H1 (cell line): ENCODE data around the gene CNGB1. TPM values are rescaled to one million over a fixed set of nuclear protein-coding genes. Genes with fewer than 3 reads are reported as not detected.

ENCODE experiments used
- ATF3 ChIP-seq: IDR thresholded peaks from 2 replicates; pipeline ENCODE4 v1.6.1; 2011; ENCODE audit warnings: low read depth, mild to moderate bottlenecking, low read length; ENCODE audit not compliant: insufficient read depth
- BACH1 ChIP-seq: IDR thresholded peaks from 2 replicates; pipeline ENCODE4 v1.6.1; 2012; ENCODE audit warnings: low read length, improper control_type of control experiment
- BRCA1 ChIP-seq: IDR thresholded peaks from 2 replicates; pipeline ENCODE4 v1.6.1; 2012; ENCODE audit warnings: low read depth, low read length, improper control_type of control experiment
- CHD1 ChIP-seq: IDR thresholded peaks from 2 replicates; pipeline ENCODE4 v1.6.1; 2012; ENCODE audit warnings: low read depth, low read length, improper control_type of control experiment
- CHD2 ChIP-seq: IDR thresholded peaks from 2 replicates; pipeline ENCODE4 v1.6.1; 2012; ENCODE audit warnings: low read length, improper control_type of control experiment
- CREB1 ChIP-seq: IDR thresholded peaks from 2 replicates; pipeline ENCODE4 v1.6.1; 2012; ENCODE audit warnings: inconsistent platforms
- CTBP2 ChIP-seq: IDR thresholded peaks from 2 replicates; pipeline ENCODE4 v1.7.0; 2011; ENCODE audit warnings: borderline replicate concordance, mild to moderate bottlenecking, moderate library complexity, mixed read lengths, low read length; ENCODE audit not compliant: insufficient read depth, insufficient read length
- EGR1 ChIP-seq: IDR thresholded peaks from 2 replicates; pipeline ENCODE4 v1.6.1; 2011; ENCODE audit warnings: low read depth, low read length, borderline replicate concordance
- EZH2 ChIP-seq: fragments of 200-600 bp; sonication (generic); IDR thresholded peaks from 2 replicates; pipeline ENCODE4 v1.7.1; 2012; ENCODE audit warnings: low read depth, mild to moderate bottlenecking, moderate library complexity, low read length, inconsistent platforms; ENCODE audit not compliant: severe bottlenecking
- FOSL1 ChIP-seq: IDR thresholded peaks from 2 replicates; pipeline ENCODE4 v1.6.1; 2011; ENCODE audit warnings: mild to moderate bottlenecking, low read depth, low read length, moderate library complexity; ENCODE audit not compliant: insufficient read depth
- GABPA ChIP-seq: IDR thresholded peaks from 2 replicates; pipeline ENCODE4 v1.6.1; 2011; ENCODE audit warnings: mild to moderate bottlenecking, low read length, moderate library complexity, borderline replicate concordance; ENCODE audit not compliant: insufficient read depth
- HDAC6 ChIP-seq: IDR thresholded peaks from one replicate; pipeline ENCODE4 v1.7.1; 2012; ENCODE audit warnings: low read depth, mild to moderate bottlenecking, inconsistent platforms, low read length, moderate library complexity
- KDM1A ChIP-seq: fragments of 200-600, 300-600 bp; sonication (generic); IDR thresholded peaks from 2 replicates; pipeline ENCODE4 v1.7.1; 2016; ENCODE audit warnings: mild to moderate bottlenecking, low read length, borderline replicate concordance
- MAX ChIP-seq: IDR thresholded peaks from 2 replicates; pipeline ENCODE4 v1.6.1; 2012; ENCODE audit warnings: inconsistent platforms
- NANOG ChIP-seq: IDR thresholded peaks from 2 replicates; pipeline ENCODE4 v1.6.1; 2011; ENCODE audit warnings: low read length, low read depth, mild to moderate bottlenecking, inconsistent platforms; ENCODE audit not compliant: insufficient read depth, poor library complexity, severe bottlenecking
- PHF8 ChIP-seq: fragments of 200-600 bp; sonication (generic); conservative IDR thresholded peaks from 2 replicates; pipeline ENCODE4 v1.7.1; 2012; ENCODE audit warnings: low read depth, mild to moderate bottlenecking, inconsistent platforms, low read length, moderate library complexity
- RBBP5 ChIP-seq: IDR thresholded peaks from 2 replicates; pipeline ENCODE4 v1.7.1; 2012; ENCODE audit warnings: low read depth, mild to moderate bottlenecking, inconsistent platforms, low read length, moderate library complexity, borderline replicate concordance
- SP1 ChIP-seq: IDR thresholded peaks from 2 replicates; pipeline ENCODE4 v1.6.1; 2011; ENCODE audit warnings: low read depth, low read length
- SP2 ChIP-seq: IDR thresholded peaks from 2 replicates; pipeline ENCODE4 v1.6.1; 2012; ENCODE audit warnings: mild to moderate bottlenecking, low read length, inconsistent platforms
- SRF ChIP-seq: IDR thresholded peaks from 2 replicates; pipeline ENCODE4 v1.6.1; 2011; ENCODE audit warnings: mild to moderate bottlenecking, low read depth, low read length, moderate library complexity
- TAF7 ChIP-seq: optimal IDR thresholded peaks from 2 replicates; pipeline ENCODE3; 2011; ENCODE audit warnings: low read depth, mild to moderate bottlenecking, inconsistent platforms, low read length, moderate library complexity, borderline replicate concordance
- TEAD4 ChIP-seq: IDR thresholded peaks from 2 replicates; pipeline ENCODE4 v1.6.1; 2012; ENCODE audit warnings: low read depth, low read length, inconsistent platforms, mixed read lengths
- USF2 ChIP-seq: IDR thresholded peaks from 2 replicates; pipeline ENCODE4 v1.6.1; 2011; ENCODE audit warnings: low read length, improper control_type of control experiment
- polyA plus RNA-seq, 7 experiments: library from polyadenylated mRNA; depleted of rRNA in 3 of 7; stranded (reverse) in 5 of 7; unstranded in 2 of 7; fragments of >200 nt in 5 of 7; fragments of 200-250 nt in 2 of 7; gene quantifications; 1 replicate in 5 of 7; 2 replicates in 1 of 7; 4 replicates in 1 of 7; pipeline versions ENCODE4 v1.2.1 to v1.2.3, GENCODE V29; 2011 to 2013; ENCODE audit warnings: missing spikeins in 2 of 7, mixed read lengths in 2 of 7
- total RNA-seq: library from RNA; stranded (reverse); fragmentation: NEBNext Ultra II Directional; extraction: Animal tissue kit (Norgen Biotek cat#: 25700); gene quantifications from 2 replicates; pipeline ENCODE4 v1.2.1, GENCODE V29; 2021

Gene CNGB1
- total and polyA plus RNA-seq, 2 of the 8 experiments (the other 6 are each of a cell fraction or from before 2014, with no cell fraction given): not detected

GRCh38 chr16:57984443-57985203, 13.7 kb upstream of the CNGB1 start (continued):
- TF ChIP-seq RBBP5 (peak; percentile 23; the same call in 1 of the 2 replicates), CHD2 (no peak), CREB1 (no peak), EZH2 (no peak), NANOG (no peak), MAX (peak; percentile 91), BRCA1 (no peak), PHF8 (no peak), KDM1A (no peak), CTBP2 (no peak), ATF3 (no peak), HDAC6 (no peak), BACH1 (0 out of 2 replicates have a peak, but pooled peaks have one; percentile 39), USF2 (no peak), TAF7 (no peak), SP1 (peak; percentile 35; the same call in 1 of the 2 replicates), SRF (no peak), GABPA (no peak), TEAD4 (no peak), EGR1 (no peak), SP2 (no peak), CHD1 (no peak), FOSL1 (no peak)
